Measurements from ENCODE around the gene ECSCR.
"Not testable (repeated sequence)": the region's sequence is repeated elsewhere in the genome, so short reads cannot be mapped to it uniquely, and the experiment has no call there.

ECSCR gene

DNA sequence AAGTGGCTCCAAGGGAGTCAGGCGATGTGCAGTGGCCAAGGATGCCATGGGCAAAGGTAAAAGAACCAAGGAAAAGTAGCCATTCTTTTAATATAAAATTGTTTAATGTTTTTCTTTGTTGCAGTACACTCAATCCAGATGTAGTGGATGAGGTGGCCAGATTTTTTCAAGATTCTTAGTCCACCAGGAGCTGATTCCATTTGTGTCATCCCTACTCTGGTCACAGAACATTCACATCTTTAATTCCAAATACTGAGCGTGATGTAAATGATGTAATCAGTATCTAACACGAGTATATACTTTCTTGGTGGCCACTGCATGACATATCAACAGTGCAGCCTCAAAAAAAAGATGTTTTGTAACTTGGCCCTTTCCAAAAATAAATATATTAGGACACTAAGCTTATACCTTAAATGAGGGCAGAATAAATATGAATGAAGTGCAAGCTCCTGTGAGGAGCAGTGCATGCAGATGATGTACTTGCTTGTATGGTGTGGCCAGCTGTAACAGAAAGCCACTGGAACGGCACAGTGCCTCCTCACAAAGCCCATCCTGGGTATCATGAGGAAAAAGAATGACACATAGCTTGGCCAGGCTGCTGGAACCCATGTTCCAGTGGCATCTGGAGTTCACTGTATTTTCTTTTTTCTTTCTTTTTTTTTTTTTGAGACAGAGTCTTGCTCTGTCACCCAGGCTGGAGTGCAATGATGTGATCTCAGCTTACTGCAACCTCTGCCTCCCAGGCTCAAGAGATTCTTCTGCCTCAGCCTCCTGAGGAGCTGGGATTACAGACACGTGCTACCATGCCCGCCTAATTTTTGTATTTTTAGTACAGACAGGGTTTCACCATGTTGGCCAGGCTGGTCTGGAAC lies 52.2 kb downstream of the ECSCR start:
- DNase-seq, result no peak

DNA sequence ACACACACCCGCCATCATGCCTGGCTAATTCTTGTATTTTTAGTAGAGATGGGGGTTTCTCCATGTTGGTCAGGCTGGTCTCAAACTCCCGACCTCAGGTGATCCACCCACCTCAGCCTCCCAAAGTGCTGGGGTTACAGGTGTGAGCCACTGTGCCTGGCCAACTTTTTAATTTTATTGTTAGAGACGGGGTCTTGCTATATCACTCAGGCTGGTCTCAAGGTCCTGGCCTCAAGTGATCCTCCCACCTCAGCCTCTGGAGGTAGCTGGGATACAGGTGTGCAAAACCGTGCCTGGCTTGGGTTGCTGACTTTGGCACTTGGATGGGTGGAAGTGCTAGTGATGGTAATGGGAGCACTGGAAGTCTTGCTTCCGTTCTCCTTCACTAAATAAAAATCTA lies 53.4 kb downstream of the ECSCR start:
- DNase-seq, result not testable (repeated sequence)

GRCh38 chr5:139408191-139408590 lies 54.4 kb downstream of the ECSCR start:
- DNase-seq, result no peak

DNA sequence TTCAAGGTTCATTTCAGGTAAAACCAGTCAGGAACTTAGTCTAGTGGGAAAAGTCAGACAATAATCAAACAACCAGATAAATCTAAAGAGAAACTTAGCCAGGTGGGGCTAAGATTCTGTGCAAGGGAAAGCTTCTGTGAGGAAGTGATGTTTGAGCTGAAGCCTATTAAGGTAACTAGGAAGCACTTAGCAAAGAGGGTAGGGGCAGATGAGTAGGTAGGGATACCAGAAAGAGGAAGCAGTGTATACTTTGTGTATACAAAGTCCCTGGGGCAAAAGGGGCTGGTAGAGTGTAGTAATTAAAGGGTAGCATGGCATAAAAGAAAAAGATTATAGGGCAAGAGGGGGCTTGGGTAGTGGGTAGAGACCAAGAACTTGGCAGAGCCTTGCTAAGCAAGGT lies 55.0 kb downstream of the ECSCR start:
- no peak for DNase-seq

- DNase-seq, result no peak
These were observed 55.6 kb downstream of the ECSCR start for GRCh38 chr5:139406963-139407362.

DNA sequence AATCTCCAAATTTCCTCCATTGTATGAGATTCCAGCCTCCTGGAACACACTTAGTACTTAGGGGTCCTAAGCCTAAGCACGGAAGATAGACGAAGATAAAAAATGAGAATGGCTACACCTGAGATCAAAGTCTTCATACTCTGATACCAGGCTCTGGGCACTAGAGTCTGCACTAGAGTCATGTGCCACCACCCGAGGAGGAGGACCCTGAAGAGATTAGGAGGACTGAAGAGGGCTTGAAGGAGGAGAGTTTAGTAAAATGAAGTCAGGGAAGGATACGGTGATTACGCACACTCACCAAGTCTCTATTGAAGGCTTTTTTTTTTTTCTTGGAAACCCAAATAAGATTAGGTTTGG lies 58.1 kb downstream of the ECSCR start:
- no peak for DNase-seq

DNA sequence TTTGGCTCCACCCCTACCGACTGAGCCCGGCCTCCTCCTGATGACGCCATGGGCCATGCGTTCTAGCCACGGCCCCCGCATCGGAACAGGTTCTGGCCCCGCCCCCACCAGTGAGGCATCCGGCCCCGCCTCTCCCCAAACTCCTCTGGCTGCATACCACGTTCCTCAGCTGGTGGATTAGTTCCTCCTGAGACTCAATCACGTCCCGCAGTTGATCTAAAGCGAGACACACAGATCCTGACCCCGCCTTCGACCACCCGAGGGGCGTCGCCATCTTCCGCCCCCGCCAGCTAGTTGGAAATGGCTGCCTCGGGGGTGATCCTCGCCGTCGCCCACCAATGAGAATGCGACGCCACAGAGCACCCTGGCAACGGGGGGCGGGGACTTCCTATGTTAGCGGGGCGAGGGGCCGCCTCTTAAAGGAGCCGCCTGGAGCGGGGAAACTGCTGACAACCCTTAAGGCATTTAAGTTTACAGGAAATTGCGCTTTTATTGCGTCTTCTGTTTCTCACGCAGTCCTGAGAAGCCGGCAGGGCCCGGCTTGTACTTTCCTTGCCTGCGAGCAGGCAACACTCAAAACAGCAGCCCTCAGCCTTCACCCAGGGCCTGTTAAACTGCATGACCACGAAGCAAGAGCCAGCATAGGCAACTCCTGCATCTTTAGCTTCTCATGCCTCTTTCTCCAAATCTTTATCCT lies 58.6 kb downstream of the ECSCR start, which contains the start of gene SPATA24:
SPATA24 (minus strand) TSS at position 303 of the 697 bp plus-strand sequence; CDS start at position 274, 29 bp downstream.
- DNase-seq, result peak; percentile 98

- no peak for DNase-seq
These were observed 59.1 kb downstream of the ECSCR start for GRCh38 chr5:139403418-139403786.

DNA sequence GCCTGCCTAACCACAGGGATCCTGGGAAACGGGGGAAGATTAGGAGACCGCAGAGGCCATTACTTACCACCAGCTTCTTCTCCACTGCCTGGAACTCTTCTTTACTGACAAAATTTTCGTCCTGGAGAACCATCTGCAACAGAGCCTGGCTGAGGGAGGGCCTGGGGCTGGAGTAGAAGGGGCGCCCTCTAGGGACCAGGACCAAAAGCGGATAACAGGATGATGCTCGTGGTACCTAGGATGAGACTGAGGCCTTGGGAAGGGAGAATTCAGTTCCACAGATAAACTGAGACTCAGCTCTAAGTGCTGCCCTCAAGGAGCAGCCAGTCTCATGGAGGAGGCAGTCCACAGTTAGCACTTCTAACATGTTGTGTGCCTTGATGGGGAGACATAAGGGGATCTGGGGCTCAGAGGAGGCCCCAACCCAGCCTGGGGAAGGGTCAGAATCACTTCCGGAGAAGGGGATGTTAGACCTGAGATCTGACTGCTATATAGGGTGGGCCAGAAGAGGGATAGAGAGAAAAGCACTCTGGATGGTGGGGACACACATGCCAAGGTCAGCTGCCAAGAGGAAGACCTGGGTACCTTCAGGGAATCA lies 59.9 kb downstream of the ECSCR start:
- peak; percentile 36 for DNase-seq

DNA sequence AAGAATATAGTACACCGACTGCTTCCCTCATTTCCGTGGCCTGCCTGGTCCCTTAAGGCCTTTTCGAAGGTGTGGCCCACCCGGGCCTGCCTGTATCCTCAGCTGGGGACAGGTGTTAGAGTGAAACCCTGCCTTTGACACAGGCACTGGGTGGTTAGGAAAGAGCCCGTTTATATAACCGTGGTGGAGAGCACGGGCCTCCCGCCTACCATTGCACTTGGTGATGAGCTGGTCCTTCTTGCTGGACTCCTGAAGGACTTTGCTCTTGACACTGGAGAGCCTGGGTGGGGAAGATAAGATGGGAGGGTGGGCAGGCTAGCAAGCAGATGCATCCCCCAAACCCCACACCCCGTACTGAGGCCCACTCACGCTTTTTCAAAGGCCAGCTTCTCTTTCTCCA lies 61.0 kb downstream of the ECSCR start:
- DNase-seq, result no peak

DNA sequence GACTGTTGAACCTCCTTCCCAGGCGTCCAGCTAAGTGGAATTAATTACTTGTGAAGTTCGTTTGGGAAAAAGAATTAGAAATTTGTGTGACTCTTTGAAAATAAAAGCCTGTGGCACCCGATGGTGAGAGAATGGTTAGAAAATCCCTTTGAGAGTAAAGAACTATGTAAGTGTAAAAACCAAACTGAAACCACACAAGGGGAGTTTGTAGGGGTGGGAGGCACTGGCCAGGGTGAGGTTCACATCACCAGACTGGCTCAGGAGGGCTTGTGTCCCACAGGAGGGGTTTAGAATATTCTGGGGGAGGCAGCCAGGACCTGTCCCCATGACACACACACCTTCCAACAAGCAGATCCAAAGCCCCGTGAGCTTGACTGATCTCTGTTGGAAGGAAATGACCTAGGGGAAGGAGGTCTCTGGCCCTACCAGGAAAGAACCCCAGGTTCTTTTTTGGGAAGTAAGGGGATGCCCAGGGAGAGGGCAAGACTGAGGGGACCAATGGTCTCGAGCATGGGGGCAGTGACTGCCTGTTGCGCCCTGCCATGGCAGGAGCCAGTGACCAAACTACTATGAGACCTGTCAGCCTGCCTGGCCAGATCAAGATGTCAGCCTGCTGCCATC lies 62.9 kb downstream of the ECSCR start:
- no peak for DNase-seq
